WTC11 (cell line): ENCODE measurements around the gene CT47B1.

Experiments
- CTCF ChIP-seq: fragments of 200-600 bp; IDR thresholded peaks from 2 replicates; pipeline ENCODE4 v1.8.0; 2022; ENCODE audit warnings: antibody characterized with exemption
- E2F1 ChIP-seq: sonication (generic); formaldehyde crosslinking; IDR thresholded peaks from 2 replicates; pipeline ENCODE4 v1.8.0; 2022; ENCODE audit warnings: mild to moderate bottlenecking, missing genetic modification reagents
- JUN ChIP-seq: sonication (generic); formaldehyde crosslinking; IDR thresholded peaks from 2 replicates; pipeline ENCODE4 v1.8.0; 2023; ENCODE audit warnings: mild to moderate bottlenecking, missing genetic modification reagents
- MAX ChIP-seq: sonication (generic); formaldehyde crosslinking; IDR thresholded peaks from 2 replicates; pipeline ENCODE4 v1.8.0; 2022; ENCODE audit warnings: mild to moderate bottlenecking, missing genetic modification reagents
- NFYB ChIP-seq: sonication (generic); formaldehyde crosslinking; conservative IDR thresholded peaks from 2 replicates; pipeline ENCODE4 v1.8.0; 2022; ENCODE audit warnings: low read depth, missing genetic modification reagents
- NR1H2 ChIP-seq: sonication (generic); formaldehyde crosslinking; IDR thresholded peaks from 2 replicates; pipeline ENCODE4 v1.9.0; 2021; ENCODE audit warnings: mild to moderate bottlenecking, moderate library complexity, missing genetic modification reagents
- SP1 ChIP-seq: sonication (generic); formaldehyde crosslinking; conservative IDR thresholded peaks from 2 replicates; pipeline ENCODE4 v1.8.1; 2022; ENCODE audit warnings: missing genetic modification reagents
- ZMAT4 ChIP-seq: fragments of 250-450 bp; sonication (Bioruptor Pico); IDR thresholded peaks from 2 replicates; pipeline ENCODE4 v1.9.0; 2021; ENCODE audit warnings: mild to moderate bottlenecking

GRCh38 chrX:120874678-120875557, 748 bp downstream of the CT47B1 start:
- no peak for TF ChIP-seq CTCF
- no peak for TF ChIP-seq NR1H2 (CRISPR knock-in tag)
- TF ChIP-seq E2F1 = no peak
- TF ChIP-seq MAX = no peak
- TF ChIP-seq ZMAT4 (CRISPR knock-in tag) = no peak
- no peak for TF ChIP-seq NFYB
- no peak for TF ChIP-seq JUN (CRISPR knock-in tag)
- TF ChIP-seq SP1 (CRISPR knock-in tag) = no peak
